K562 (cell line): ENCODE data around the gene TDRD10. TPM values are rescaled to one million over a fixed set of nuclear protein-coding genes. Genes with fewer than 3 reads are reported as not detected.
A peak's percentile ranks its signal among the peaks of the same experiment; 100 is the strongest.

Source experiments
- ATF3 ChIP-seq, 2 experiments: fragments of 450-650 bp in 1 of 2; sonication (generic) in 1 of 2; formaldehyde crosslinking in 1 of 2; IDR thresholded peaks in 1 of 2; conservative IDR thresholded peaks in 1 of 2; 2 replicates each; pipeline versions ENCODE4 v1.6.1 to v1.8.1; 2016 to 2023; ENCODE audit warnings: mild to moderate bottlenecking in 2 of 2, moderate library complexity in 2 of 2, inconsistent platforms in 1 of 2, missing genetic modification reagents in 1 of 2
- CCNT2 ChIP-seq: IDR thresholded peaks from 2 replicates; pipeline ENCODE4 v1.6.1; 2011; ENCODE audit warnings: borderline replicate concordance, low read depth, mild to moderate bottlenecking, moderate library complexity, mixed read lengths, low read length; ENCODE audit not compliant: insufficient read length; ENCODE audit errors: extremely low read depth
- E2F5 ChIP-seq: sonication (generic); formaldehyde crosslinking; IDR thresholded peaks from 2 replicates; pipeline ENCODE4 v1.8.0; 2022; ENCODE audit warnings: mild to moderate bottlenecking, missing genetic modification reagents
- ELF1 ChIP-seq: fragments of 200-800 bp; sonication (Bioruptor generic); IDR thresholded peaks from 2 replicates; pipeline ENCODE4 v1.6.1; 2016; ENCODE audit warnings: missing genetic modification characterization, missing compliant biosample characterization
- GABPA ChIP-seq: fragments of 200-800 bp; sonication (Bioruptor generic); conservative IDR thresholded peaks from 2 replicates; pipeline ENCODE4 v1.6.1; 2016; ENCODE audit warnings: low read depth, missing genetic modification characterization, missing compliant biosample characterization
- NONO ChIP-seq, 2 experiments: fragments of 200-400 bp in 1 of 2; fragments of 450-650 bp in 1 of 2; formaldehyde crosslinking in 1 of 2; IDR thresholded peaks; 2 replicates each; pipeline ENCODE4 v1.6.1; 2017; ENCODE audit warnings: low read depth in 2 of 2, mild to moderate bottlenecking in 2 of 2, moderate library complexity in 2 of 2, low read length in 1 of 2
- NR4A1 ChIP-seq, 2 experiments: fragments of 250-450 bp in 1 of 2; fragments of 450-650 bp in 1 of 2; sonication (Bioruptor Pico) in 1 of 2; IDR thresholded peaks; 2 replicates each; pipeline versions ENCODE4 v1.4.0 to v1.6.1; 2016 to 2020; ENCODE audit warnings: mild to moderate bottlenecking in 2 of 2, missing compliant biosample characterization in 1 of 2, missing genetic modification characterization in 1 of 2, moderate library complexity in 1 of 2
- PKNOX1 ChIP-seq: fragments of 450-650 bp; IDR thresholded peaks from 2 replicates; pipeline ENCODE4 v1.6.1; 2016
- PML ChIP-seq: IDR thresholded peaks from 2 replicates; pipeline ENCODE4 v1.6.1; 2012; ENCODE audit warnings: low read length, inconsistent platforms
- SRSF3 ChIP-seq: fragments of 200-400 bp; formaldehyde crosslinking; IDR thresholded peaks from 2 replicates; pipeline ENCODE4 v1.6.1; 2016; ENCODE audit warnings: mild to moderate bottlenecking, low read length, moderate library complexity; ENCODE audit not compliant: insufficient read depth
- STAG1 ChIP-seq: sonication (generic); formaldehyde crosslinking; IDR thresholded peaks from 2 replicates; pipeline ENCODE4 v1.5.0; 2020; ENCODE audit warnings: missing genetic modification reagents, borderline replicate concordance
- TBP ChIP-seq: optimal IDR thresholded peaks from 2 replicates; pipeline ENCODE3; 2011; ENCODE audit warnings: low read depth, low read length, improper control_type of control experiment
- TEAD4 ChIP-seq, 2 experiments: sonication (generic) in 1 of 2; formaldehyde crosslinking in 1 of 2; IDR thresholded peaks; 2 replicates each; pipeline versions ENCODE4 v1.6.1 to v1.8.0; 2012 to 2022; ENCODE audit warnings: borderline replicate concordance in 1 of 2, inconsistent platforms in 1 of 2, low read length in 1 of 2, mild to moderate bottlenecking in 1 of 2, missing genetic modification reagents in 1 of 2
- YBX1 ChIP-seq: fragments of 450-650 bp; IDR thresholded peaks from 2 replicates; pipeline ENCODE4 v1.7.1; 2016; ENCODE audit warnings: mild to moderate bottlenecking
- ZBTB7A ChIP-seq: IDR thresholded peaks from 2 replicates; pipeline ENCODE4 v1.6.1; 2011; ENCODE audit warnings: low read depth, mild to moderate bottlenecking, low read length, moderate library complexity, borderline replicate concordance; ENCODE audit not compliant: control insufficient read depth
- ZNF165 ChIP-seq: fragments of 250-450 bp; sonication (Bioruptor Pico); IDR thresholded peaks from 2 replicates; pipeline ENCODE4 v1.4.0; 2020; ENCODE audit warnings: borderline replicate concordance
- ZNF583 ChIP-seq: fragments of 250-450 bp; sonication (Bioruptor Pico); IDR thresholded peaks from 2 replicates; pipeline ENCODE4 v1.4.0; 2020
- ZNF586 ChIP-seq: fragments of 450-650 bp; formaldehyde crosslinking; conservative IDR thresholded peaks from 2 replicates; pipeline ENCODE4 v1.4.0; 2020; ENCODE audit warnings: mild to moderate bottlenecking, moderate library complexity
- polyA plus RNA-seq, 8 experiments: library from polyadenylated mRNA; depleted of rRNA in 4 of 8; stranded (reverse) in 5 of 8; unstranded in 3 of 8; fragments of >200 nt; fragmentation: Nextera tagmentation in 2 of 8; fragmentation: Illumina TruSeq in 1 of 8; extraction: Ambion mirVana in 2 of 8; extraction: Trizol in 1 of 8; gene quantifications; 2 replicates each; pipeline versions ENCODE4 v1.2.1 to v1.2.3, GENCODE V29; 2011 to 2014; ENCODE audit warnings: inconsistent platforms in 1 of 8, missing spikeins in 1 of 8
- total RNA-seq, 7 experiments: library from RNA; depleted of rRNA in 6 of 7; stranded (reverse); fragments of >200 nt in 6 of 7; fragmentation: Illumina TruSeq in 2 of 7; extraction: Trizol in 2 of 7; gene quantifications; 2 replicates each; pipeline versions ENCODE4 v1.2.1 to v1.2.3, GENCODE V29; 2011 to 2021; ENCODE audit warnings: low replicate concordance in 1 of 7
- TF ChIP-seq, protein P1 (sequence below), 2 experiments: fragments of 450-650 bp in 1 of 2; sonication (generic) in 1 of 2; formaldehyde crosslinking; conservative IDR thresholded peaks; 2 replicates each; pipeline versions ENCODE4 v1.4.0 to v1.8.1; 2020 to 2022; ENCODE audit warnings: mild to moderate bottlenecking in 1 of 2, missing genetic modification reagents in 1 of 2
- TF ChIP-seq, protein P2 (sequence below), 2 experiments: IDR thresholded peaks in 1 of 2; conservative IDR thresholded peaks in 1 of 2; 2 replicates each; pipeline ENCODE4 v1.6.1; 2016; ENCODE audit warnings: low read depth in 2 of 2, mild to moderate bottlenecking in 1 of 2, missing compliant biosample characterization in 1 of 2, missing genetic modification characterization in 1 of 2, moderate library complexity in 1 of 2

The TDRD10 gene
- total and polyA plus RNA-seq, 9 of the 15 experiments (the other 6 are each of a cell fraction or from before 2014, with no cell fraction given) = not detected

GRCh38 chr1:154460695-154461260 lies 41.2 kb upstream of the TDRD10 start (continued):
- TF ChIP-seq ZNF165 (CRISPR knock-in tag) (no peak), NR4A1 (CRISPR knock-in tag; IDR thresholded peaks at IDR 0.05) (no peak), NR4A1 (tag; IDR thresholded peaks at IDR 0.05) (no peak), ATF3 (IDR thresholded peaks at IDR 0.05) (no peak), ATF3 (CRISPR knock-in tag; conservative IDR thresholded peaks at IDR 0.05) (no peak), NONO (IDR thresholded peaks at IDR 0.05; ENCODE audit: low read depth in 2 of 2, low read length in 1 of 2) (no peak), PML (no peak), YBX1 (no peak), GABPA (no peak), TBP (no peak), SRSF3 (no peak), TEAD4 (IDR thresholded peaks at IDR 0.05; ENCODE audit: low read length) (peak; percentile 82), TEAD4 (CRISPR knock-in tag; IDR thresholded peaks at IDR 0.05; ENCODE audit: borderline replicate concordance) (no peak), STAG1 (no peak), CCNT2 (no peak), ZNF586 (CRISPR knock-in tag) (no peak), PKNOX1 (peak; percentile 78), ELF1 (tag) (no peak), E2F5 (CRISPR knock-in tag) (no peak), ZBTB7A (no peak), ZNF583 (CRISPR knock-in tag) (no peak)
- TF ChIP-seq, protein P1, sequence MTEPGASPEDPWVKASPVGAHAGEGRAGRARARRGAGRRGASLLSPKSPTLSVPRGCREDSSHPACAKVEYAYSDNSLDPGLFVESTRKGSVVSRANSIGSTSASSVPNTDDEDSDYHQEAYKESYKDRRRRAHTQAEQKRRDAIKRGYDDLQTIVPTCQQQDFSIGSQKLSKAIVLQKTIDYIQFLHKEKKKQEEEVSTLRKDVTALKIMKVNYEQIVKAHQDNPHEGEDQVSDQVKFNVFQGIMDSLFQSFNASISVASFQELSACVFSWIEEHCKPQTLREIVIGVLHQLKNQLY (CRISPR knock-in tag; conservative IDR thresholded peaks at IDR 0.05) = no peak
- TF ChIP-seq, protein P2, sequence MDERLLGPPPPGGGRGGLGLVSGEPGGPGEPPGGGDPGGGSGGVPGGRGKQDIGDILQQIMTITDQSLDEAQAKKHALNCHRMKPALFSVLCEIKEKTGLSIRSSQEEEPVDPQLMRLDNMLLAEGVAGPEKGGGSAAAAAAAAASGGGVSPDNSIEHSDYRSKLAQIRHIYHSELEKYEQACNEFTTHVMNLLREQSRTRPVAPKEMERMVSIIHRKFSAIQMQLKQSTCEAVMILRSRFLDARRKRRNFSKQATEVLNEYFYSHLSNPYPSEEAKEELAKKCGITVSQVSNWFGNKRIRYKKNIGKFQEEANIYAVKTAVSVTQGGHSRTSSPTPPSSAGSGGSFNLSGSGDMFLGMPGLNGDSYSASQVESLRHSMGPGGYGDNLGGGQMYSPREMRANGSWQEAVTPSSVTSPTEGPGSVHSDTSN (CRISPR knock-in tag; IDR thresholded peaks at IDR 0.05; ENCODE audit: low read depth) = no peak
- TF ChIP-seq, protein P2 (tag; conservative IDR thresholded peaks at IDR 0.05; ENCODE audit: low read depth) = 0 out of 2 replicates have a peak, but pooled peaks have one; percentile 25
